Fibroblast of lung (primary cell): ENCODE measurements around the gene TRIM44.

ENCODE experiments used
- CTCF ChIP-seq, 2 donors: IDR thresholded peaks in 1 of 2; conservative IDR thresholded peaks in 1 of 2; 1 replicate in 1 of 2; 2 replicates in 1 of 2; pipeline ENCODE4 v1.5.1; 2011 to 2012; ENCODE audit warnings: low read length in 2 of 2, control low read depth in 1 of 2, inconsistent platforms in 1 of 2, low read depth in 1 of 2, mild to moderate bottlenecking in 1 of 2
- EZH2 ChIP-seq: IDR thresholded peaks from 2 replicates; pipeline ENCODE4 v1.5.1; 2012; ENCODE audit warnings: low read length, control low read depth, mild to moderate bottlenecking; ENCODE audit errors: missing control alignments

- peak; percentile 57 to 62 for TF ChIP-seq CTCF (conservative IDR thresholded peaks at IDR 0.05 in 1 of 2, IDR thresholded peaks at IDR 0.05 in 1 of 2; ENCODE audit: low read depth in 1 of 2, low read length in 2 of 2)
- no peak for TF ChIP-seq EZH2
These were observed 46.4 kb upstream of the TRIM44 start for GRCh38 chr11:35615921-35616900.
